Esophagus squamous epithelium (tissue), 5 donors: ENCODE data around the gene GABBR2. TPM values are rescaled to one million over a fixed set of nuclear protein-coding genes. Genes with fewer than 3 reads are reported as not detected.

ENCODE experiments used
- DNase-seq: peaks from one replicate; lab custom pipeline; 2025; lab: John Stamatoyannopoulos, UW
- H3K27ac ChIP-seq, 4 donors: fragments of 200-600 bp; sonication (generic); one replicate each; pipeline ENCODE4 v1.5.1; 2016 to 2019; ENCODE audit warnings: mild to moderate bottlenecking in 1 of 4
- H3K27me3 ChIP-seq, 4 donors: fragments of 200-600 bp; sonication (generic); 1 replicate in 3 of 4; 2 replicates in 1 of 4; pipeline versions ENCODE4 v1.5.1 to v1.6.0; 2017 to 2021; ENCODE audit warnings: antibody characterized with exemption in 1 of 4
- H3K36me3 ChIP-seq, 3 donors: fragments of 200-600 bp; sonication (generic); one replicate each; pipeline ENCODE4 v1.5.1; 2016 to 2019
- H3K4me1 ChIP-seq, 3 donors: fragments of 200-600 bp; sonication (generic); one replicate each; pipeline ENCODE4 v1.5.1; 2017 to 2019
- H3K4me3 ChIP-seq, 4 donors: fragments of 200-600 bp; sonication (generic); 1 replicate in 3 of 4; 2 replicates in 1 of 4; pipeline ENCODE4 v1.5.1; 2016 to 2019; ENCODE audit warnings: mild to moderate bottlenecking in 2 of 4, moderate library complexity in 1 of 4
- H3K9me3 ChIP-seq, 3 donors: fragments of 200-600 bp; sonication (generic); one replicate each; pipeline ENCODE4 v1.5.1; 2016 to 2019
- CTCF ChIP-seq, 6 experiments: fragments of 450-650 bp in 4 of 6; fragments of 200-600 bp in 2 of 6; sonication (generic) in 2 of 6; IDR thresholded peaks; one replicate each; pipeline ENCODE4 v1.5.1; 2016 to 2019; ENCODE audit warnings: antibody characterized with exemption in 6 of 6, mild to moderate bottlenecking in 4 of 6, moderate library complexity in 4 of 6
- POLR2A ChIP-seq, 4 donors: fragments of 450-650 bp; IDR thresholded peaks; one replicate each; pipeline ENCODE4 v1.6.1; 2017; ENCODE audit warnings: antibody characterized with exemption in 4 of 4, mild to moderate bottlenecking in 4 of 4, moderate library complexity in 3 of 4
- WGBS, 2 donors: methylation state at CpG; one replicate each; pipeline ENCODE4 v1.1.5; 2018; 5-methylcytosine and 5-hydroxymethylcytosine counted together
- intact Hi-C: fragments of 100-400 bp; cut with DNase I; formaldehyde crosslinking; loops from one replicate; pipeline ENCODE4 v1.15.0; 2022
- total RNA-seq, 4 donors: library from RNA; depleted of rRNA; stranded (reverse); fragments of >200 nt; gene quantifications; one replicate each; pipeline ENCODE4 v1.1.0, GENCODE V29; 2016
- donor health status: DM: yes; HTN: yes; CAD: no.

GABBR2 gene
- total RNA-seq, 4 donors from 2014 or later: not detected

- no peaks in the 10 kb centered on the region for H3K9me3 ChIP-seq
- 71 to 74% methylated on average over 8 to 9 of the region's 10 CpGs for WGBS, 2 donors
- TF ChIP-seq POLR2A (IDR thresholded peaks at IDR 0.05) (no peak), CTCF (IDR thresholded peaks at IDR 0.05) (no peak)
- H3K27me3 ChIP-seq: no peaks in the 10 kb centered on the region
- no peak for DNase-seq
- peaks cover 0 to 62% (median 0%) of the 10 kb centered on the region in 3 donors for H3K36me3 ChIP-seq
- H3K27ac ChIP-seq: no peak overlapping the region
- H3K4me3 ChIP-seq: no peak overlapping the region
- no peaks in the 10 kb centered on the region for H3K4me1 ChIP-seq
- intact Hi-C loops: no loop called here
Observed at GRCh38 chr9:98742325-98743280, 33.9 kb upstream of the GABBR2 start.

GRCh38 chr9:98740226-98740881 lies 31.6 kb upstream of the GABBR2 start:
- Histone ChIP-seq H3K9me3 (no peaks in the 10 kb centered on the region), H3K36me3 (peaks cover 0 to 63% (median 0%) of the 10 kb centered on the region in 3 donors), H3K4me1 (no peaks in the 10 kb centered on the region), H3K4me3 (no peak overlapping the region), H3K27me3 (no peaks in the 10 kb centered on the region), H3K27ac (no peak overlapping the region)
- DNase-seq: no peak
- TF ChIP-seq POLR2A (IDR thresholded peaks at IDR 0.05) (no peak), CTCF (IDR thresholded peaks at IDR 0.05) (no peak)
- intact Hi-C loops: no loop called here
- 73 to 92% methylated on average over 2 to 8 of the region's 8 CpGs for WGBS, 2 donors

- intact Hi-C loops: no loop called here
- Histone ChIP-seq H3K4me1 (no peaks in the 10 kb centered on the region), H3K4me3 (no peak overlapping the region), H3K27me3 (no peaks in the 10 kb centered on the region), H3K9me3 (no peaks in the 10 kb centered on the region), H3K27ac (no peak overlapping the region), H3K36me3 (peaks cover 0 to 63% (median 0%) of the 10 kb centered on the region in 3 donors)
- 93 to 96% methylated on average over 3 of the region's 3 CpGs for WGBS, 2 donors
- no peak for DNase-seq
- no peak for TF ChIP-seq POLR2A (IDR thresholded peaks at IDR 0.05)
Observed at GRCh38 chr9:98738741-98739140, 30.0 kb upstream of the GABBR2 start.

DNA sequence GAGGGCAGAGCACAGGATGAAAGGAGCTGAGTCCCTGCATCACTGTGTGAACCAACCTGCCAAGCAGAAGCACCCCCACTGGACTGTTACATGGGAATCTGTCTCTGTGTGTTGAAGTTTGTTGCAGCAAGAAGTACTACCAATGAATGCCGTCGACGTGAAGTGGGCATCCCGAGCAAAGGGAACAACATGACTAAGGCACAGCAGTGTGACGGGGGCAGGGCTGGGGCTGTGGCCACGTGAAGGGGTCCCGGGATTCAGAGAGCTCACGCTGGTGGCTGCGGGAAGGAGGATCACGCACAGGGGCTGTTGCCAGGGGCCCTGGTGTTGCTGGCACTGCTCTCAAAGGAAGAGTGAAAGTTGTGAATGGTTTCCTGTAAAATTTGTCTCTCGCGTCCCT lies 27.5 kb upstream of the GABBR2 start:
- WGBS, 2 donors: 85 to 92% methylated on average over 9 to 12 of the region's 12 CpGs
- no peak for DNase-seq
- Histone ChIP-seq H3K4me3 (no peak overlapping the region), H3K9me3 (no peaks in the 10 kb centered on the region), H3K36me3 (peaks cover 0 to 60% (median 0%) of the 10 kb centered on the region in 3 donors), H3K4me1 (no peaks in the 10 kb centered on the region), H3K27ac (no peak overlapping the region), H3K27me3 (no peaks in the 10 kb centered on the region)
- no peak for TF ChIP-seq POLR2A (IDR thresholded peaks at IDR 0.05)
- no peak for TF ChIP-seq CTCF (IDR thresholded peaks at IDR 0.05)
- intact Hi-C loops: no loop called here

DNA sequence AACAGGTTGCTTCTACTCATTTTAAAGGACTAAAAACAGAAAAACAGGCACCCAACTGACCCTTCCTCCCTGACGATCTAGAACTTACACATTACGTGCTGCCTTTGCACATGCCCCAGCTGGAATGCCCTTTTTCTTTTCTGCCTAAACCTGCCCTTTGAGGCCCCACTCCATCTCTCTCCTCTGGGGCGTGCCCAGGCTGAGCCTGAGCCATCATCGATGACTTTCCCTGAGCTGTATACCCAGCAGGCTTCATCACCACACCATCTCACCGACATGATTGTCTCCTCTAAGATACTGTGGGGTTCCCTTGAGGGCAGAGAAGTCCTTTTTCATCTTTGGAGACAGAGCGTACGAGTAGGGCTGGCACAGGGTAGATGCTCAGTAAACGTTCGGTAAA lies 24.1 kb upstream of the GABBR2 start:
- Histone ChIP-seq H3K27me3 (no peaks in the 10 kb centered on the region), H3K27ac (no peak overlapping the region), H3K4me1 (no peaks in the 10 kb centered on the region), H3K4me3 (no peak overlapping the region), H3K9me3 (no peaks in the 10 kb centered on the region), H3K36me3 (peaks cover 0 to 43% (median 0%) of the 10 kb centered on the region in 3 donors)
- intact Hi-C loops: no loop called here
- 36 to 44% methylated on average over 7 to 9 of the region's 9 CpGs for WGBS, 2 donors
- no peak for DNase-seq
- no peak for TF ChIP-seq CTCF (IDR thresholded peaks at IDR 0.05)
- no peak for TF ChIP-seq POLR2A (IDR thresholded peaks at IDR 0.05)
